ENCODE results near the gene TTC13. TPM values are rescaled to one million over a fixed set of nuclear protein-coding genes. Genes with fewer than 3 reads are reported as not detected.

Gene TTC13
- total RNA-seq, 1 experiment from 2014 or later, result 20.2 TPM

GRCh38 chr1:230867101-230867902 is 111.4 kb downstream of the TTC13 start:
- peaks cover 52% of the 10 kb centered on the region for H3K79me2 ChIP-seq (ENCODE audit: low read length)
- no peaks in the 10 kb centered on the region for H4K20me1 ChIP-seq (ENCODE audit: low read length)
- peaks cover 41% of the 10 kb centered on the region for H3K4me1 ChIP-seq (ENCODE audit: insufficient read depth, low read length)
- DNase-seq, result peak; percentile 61
- TF ChIP-seq EZH2phosphoT487 (IDR thresholded peaks at IDR 0.05; ENCODE audit: borderline replicate concordance, low read length) (no peak), EZH2 (IDR thresholded peaks at IDR 0.05; ENCODE audit: low read length, unreplicated experiment) (no peak), CTCF (conservative IDR thresholded peaks at IDR 0.05; ENCODE audit: low read depth, low read length) (no peak)
- peak; percentile 19 for ATAC-seq
- H3K9me2 ChIP-seq (replicated peaks; ENCODE audit: low read length), result no peaks in the 10 kb centered on the region
- no peaks in the 10 kb centered on the region for H3F3A ChIP-seq (ENCODE audit: low read length, unreplicated experiment)
- TSS peak; percentile 74 for BruUV-seq (replicated peaks)
- H3K4me3 ChIP-seq (ENCODE audit: low read length), result peak overlapping the region; percentile 98
- H2AFZ ChIP-seq (ENCODE audit: low read length), result peak overlapping the region; percentile 93
- no peaks in the 10 kb centered on the region for H3K36me3 ChIP-seq (ENCODE audit: low read depth, low read length)
- H3K9me3 ChIP-seq (ENCODE audit: low read length), result no peaks in the 10 kb centered on the region
- intact Hi-C loops (cut with micrococcal nuclease), result loop anchor here (1.0 to 2.0 kb wide), 3 partner anchors 18 to 111 kb away; partner anchors contain the start of genes ARV1 and TTC13
- ChIA-PET CTCF (interaction anchor here (0.6 kb wide), 1 partner anchor 225 kb away, joined by 3 read pairs; no protein-coding TSS in a partner anchor), POLR2A (ENCODE audit: unreplicated experiment) (interaction anchor here (0.6 kb wide), 1 partner anchor 37 kb away, joined by 8 read pairs; no protein-coding TSS in a partner anchor)
- H3K27ac ChIP-seq (ENCODE audit: low read length), result no peak overlapping the region
- H3K27me3 ChIP-seq (ENCODE audit: low read length), result no peaks in the 10 kb centered on the region
- peak overlapping the region; percentile 94 for H3K4me2 ChIP-seq (ENCODE audit: low read length)
- peak overlapping the region; percentile 83 for H3K9ac ChIP-seq (ENCODE audit: low read length)

- no peak overlapping the region for H2AFZ ChIP-seq (ENCODE audit: low read length)
- no peak overlapping the region for H3K27ac ChIP-seq (ENCODE audit: low read length)
- H3K9ac ChIP-seq (ENCODE audit: low read length), result no peak overlapping the region
- H3K4me3 ChIP-seq (ENCODE audit: low read length), result peak overlapping the region; percentile 98
- TF ChIP-seq EZH2 (IDR thresholded peaks at IDR 0.05; ENCODE audit: low read length, unreplicated experiment), result no peak
- TF ChIP-seq CTCF (conservative IDR thresholded peaks at IDR 0.05; ENCODE audit: low read depth, low read length), result no peak
- TF ChIP-seq EZH2phosphoT487 (IDR thresholded peaks at IDR 0.05; ENCODE audit: borderline replicate concordance, low read length), result no peak
- H3K36me3 ChIP-seq (ENCODE audit: low read depth, low read length), result no peaks in the 10 kb centered on the region
- no peaks in the 10 kb centered on the region for H3K9me3 ChIP-seq (ENCODE audit: low read length)
- H3K4me1 ChIP-seq (ENCODE audit: insufficient read depth, low read length), result peaks cover 41% of the 10 kb centered on the region
- no peak for ATAC-seq
- CTCF ChIA-PET, result interaction anchor here (0.6 kb wide), 1 partner anchor 225 kb away, joined by 3 read pairs; no protein-coding TSS in a partner anchor
- no peaks in the 10 kb centered on the region for H3K9me2 ChIP-seq (replicated peaks; ENCODE audit: low read length)
- H3K27me3 ChIP-seq (ENCODE audit: low read length), result no peaks in the 10 kb centered on the region
- H3F3A ChIP-seq (ENCODE audit: low read length, unreplicated experiment), result no peaks in the 10 kb centered on the region
- intact Hi-C loops (cut with micrococcal nuclease), result loop anchor here (1.0 to 2.0 kb wide), 3 partner anchors 17 to 112 kb away; partner anchors contain the start of genes ARV1 and TTC13
- DNase-seq, result no peak
- POLR2A ChIA-PET (ENCODE audit: unreplicated experiment), result interaction anchor here (0.6 kb wide), 1 partner anchor 36 kb away, joined by 8 read pairs; no protein-coding TSS in a partner anchor
- H4K20me1 ChIP-seq (ENCODE audit: low read length), result no peaks in the 10 kb centered on the region
- H3K79me2 ChIP-seq (ENCODE audit: low read length), result peaks cover 61% of the 10 kb centered on the region
- BruUV-seq (replicated peaks), result no TSS peak
- H3K4me2 ChIP-seq (ENCODE audit: low read length), result peak overlapping the region; percentile 94
Measured at GRCh38 chr1:230866171-230867070, 112.2 kb downstream of the TTC13 start.
